ENCODE measurements around the gene NT5DC1.

The NT5DC1 gene

GRCh38 chr6:116246089-116246488, 145.4 kb downstream of the NT5DC1 start:
- TF ChIP-seq GATA3 (IDR thresholded peaks at IDR 0.05; ENCODE audit: low read depth, low read length) (no peak), GATA2 (IDR thresholded peaks at IDR 0.05; ENCODE audit: low read depth, low read length) (no peak)

GRCh38 chr6:116247285-116247684, 146.6 kb downstream of the NT5DC1 start:
- TF ChIP-seq GATA2 (IDR thresholded peaks at IDR 0.05; ENCODE audit: low read depth, low read length) = no peak
- no peak for TF ChIP-seq GATA3 (IDR thresholded peaks at IDR 0.05; ENCODE audit: low read depth, low read length)

GRCh38 chr6:116248577-116248976, 147.9 kb downstream of the NT5DC1 start:
- TF ChIP-seq GATA2 (IDR thresholded peaks at IDR 0.05; ENCODE audit: low read depth, low read length) (no peak), GATA3 (IDR thresholded peaks at IDR 0.05; ENCODE audit: low read depth, low read length) (no peak)

GRCh38 chr6:116251568-116252384, 151.1 kb downstream of the NT5DC1 start:
- TF ChIP-seq GATA2 (IDR thresholded peaks at IDR 0.05; ENCODE audit: low read depth, low read length) (no peak), GATA3 (IDR thresholded peaks at IDR 0.05; ENCODE audit: low read depth, low read length) (no peak)

- TF ChIP-seq GATA2 (IDR thresholded peaks at IDR 0.05; ENCODE audit: low read depth, low read length) = no peak
Measured at GRCh38 chr6:116253188-116253504, 152.5 kb downstream of the NT5DC1 start.

GRCh38 chr6:116253505-116254296, 153.0 kb downstream of the NT5DC1 start, which contains the start of gene TSPYL4:
Gene TSPYL4, minus strand, starts transcription at chr6:116254075. Its CDS starts 67 bp downstream, at chr6:116254008.
- TF ChIP-seq GATA3 (IDR thresholded peaks at IDR 0.05; ENCODE audit: low read depth, low read length) = 0 out of 2 replicates have a peak, but pooled peaks have one; percentile 61
- peak; percentile 91 for TF ChIP-seq GATA2 (IDR thresholded peaks at IDR 0.05; ENCODE audit: low read depth, low read length)

- TF ChIP-seq GATA2 (IDR thresholded peaks at IDR 0.05; ENCODE audit: low read depth, low read length) = no peak
Measured at GRCh38 chr6:116254297-116255056, 153.8 kb downstream of the NT5DC1 start.

GRCh38 chr6:116255246-116255800, 154.7 kb downstream of the NT5DC1 start:
- no peak for TF ChIP-seq GATA2 (IDR thresholded peaks at IDR 0.05; ENCODE audit: low read depth, low read length)
- TF ChIP-seq GATA3 (IDR thresholded peaks at IDR 0.05; ENCODE audit: low read depth, low read length) = no peak

GRCh38 chr6:116256694-116257093, 156.0 kb downstream of the NT5DC1 start:
- TF ChIP-seq GATA2 (IDR thresholded peaks at IDR 0.05; ENCODE audit: low read depth, low read length) (no peak), GATA3 (IDR thresholded peaks at IDR 0.05; ENCODE audit: low read depth, low read length) (no peak)

- TF ChIP-seq GATA3 (IDR thresholded peaks at IDR 0.05; ENCODE audit: low read depth, low read length) (no peak), GATA2 (IDR thresholded peaks at IDR 0.05; ENCODE audit: low read depth, low read length) (no peak)
Measured at GRCh38 chr6:116258520-116258919, 157.9 kb downstream of the NT5DC1 start.

GRCh38 chr6:116263353-116263752, 162.7 kb downstream of the NT5DC1 start:
- TF ChIP-seq GATA2 (IDR thresholded peaks at IDR 0.05; ENCODE audit: low read depth, low read length) (no peak), GATA3 (IDR thresholded peaks at IDR 0.05; ENCODE audit: low read depth, low read length) (no peak)

GRCh38 chr6:116265041-116265829, 164.6 kb downstream of the NT5DC1 start:
- no peak for TF ChIP-seq GATA2 (IDR thresholded peaks at IDR 0.05; ENCODE audit: low read depth, low read length)
- TF ChIP-seq GATA3 (IDR thresholded peaks at IDR 0.05; ENCODE audit: low read depth, low read length) = no peak

- TF ChIP-seq GATA3 (IDR thresholded peaks at IDR 0.05; ENCODE audit: low read depth, low read length) = no peak
- no peak for TF ChIP-seq GATA2 (IDR thresholded peaks at IDR 0.05; ENCODE audit: low read depth, low read length)
Measured at GRCh38 chr6:116266803-116267202, 166.2 kb downstream of the NT5DC1 start.

Data from SH-SY5Y (cell line).